ENCODE results near the gene PDE4D. TPM values are rescaled to one million over a fixed set of nuclear protein-coding genes. Genes with fewer than 3 reads are reported as not detected.

PDE4D gene
- total and polyA plus RNA-seq, 11 donors = 5.2 to 68.3 (median 42.1) TPM

DNA sequence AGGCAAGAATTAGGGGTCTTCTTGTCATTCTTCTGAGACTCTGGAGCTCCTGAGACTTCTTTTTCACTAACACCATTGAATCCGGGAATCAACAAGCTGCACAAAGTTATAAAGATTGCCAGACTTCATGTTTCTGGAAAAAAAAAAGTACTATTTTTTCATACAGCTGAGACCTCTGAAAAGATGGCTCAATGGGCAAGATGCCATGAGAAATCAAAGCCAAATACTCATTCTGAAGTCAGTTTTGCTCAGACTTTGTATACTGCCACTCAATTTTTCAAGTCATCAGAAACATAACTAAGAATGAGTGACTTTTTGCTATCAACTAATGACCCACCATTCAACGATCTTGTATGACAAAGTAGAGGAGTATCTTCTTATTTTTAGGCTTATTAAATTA, 798.7 kb downstream of the PDE4D start:
- H3K9me3 ChIP-seq = peaks cover 0 to 4% (median 0%) of the 10 kb centered on the region in 12 donors
- H3K4me1 ChIP-seq = peaks cover 0 to 8% (median 0%) of the 10 kb centered on the region in 12 donors
- peak overlapping the region in 1 of 12 donors; percentile 44 for H3K27ac ChIP-seq
- intact Hi-C loops (cut with DNase I) = no loop called here
- no peaks in the 10 kb centered on the region for H3K36me3 ChIP-seq
- TF ChIP-seq, protein P1, sequence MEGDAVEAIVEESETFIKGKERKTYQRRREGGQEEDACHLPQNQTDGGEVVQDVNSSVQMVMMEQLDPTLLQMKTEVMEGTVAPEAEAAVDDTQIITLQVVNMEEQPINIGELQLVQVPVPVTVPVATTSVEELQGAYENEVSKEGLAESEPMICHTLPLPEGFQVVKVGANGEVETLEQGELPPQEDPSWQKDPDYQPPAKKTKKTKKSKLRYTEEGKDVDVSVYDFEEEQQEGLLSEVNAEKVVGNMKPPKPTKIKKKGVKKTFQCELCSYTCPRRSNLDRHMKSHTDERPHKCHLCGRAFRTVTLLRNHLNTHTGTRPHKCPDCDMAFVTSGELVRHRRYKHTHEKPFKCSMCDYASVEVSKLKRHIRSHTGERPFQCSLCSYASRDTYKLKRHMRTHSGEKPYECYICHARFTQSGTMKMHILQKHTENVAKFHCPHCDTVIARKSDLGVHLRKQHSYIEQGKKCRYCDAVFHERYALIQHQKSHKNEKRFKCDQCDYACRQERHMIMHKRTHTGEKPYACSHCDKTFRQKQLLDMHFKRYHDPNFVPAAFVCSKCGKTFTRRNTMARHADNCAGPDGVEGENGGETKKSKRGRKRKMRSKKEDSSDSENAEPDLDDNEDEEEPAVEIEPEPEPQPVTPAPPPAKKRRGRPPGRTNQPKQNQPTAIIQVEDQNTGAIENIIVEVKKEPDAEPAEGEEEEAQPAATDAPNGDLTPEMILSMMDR (IDR thresholded peaks at IDR 0.05) = no peak
- 58 to 72% (median 70%) methylated on average over 2 of the region's 2 CpGs for WGBS, 4 donors
- ATAC-seq (peak in 1 of 4 donors; percentile 26), DNase-seq (no peak)
- no peaks in the 10 kb centered on the region for H3K27me3 ChIP-seq
- no peak overlapping the region for H3K4me3 ChIP-seq

DNA sequence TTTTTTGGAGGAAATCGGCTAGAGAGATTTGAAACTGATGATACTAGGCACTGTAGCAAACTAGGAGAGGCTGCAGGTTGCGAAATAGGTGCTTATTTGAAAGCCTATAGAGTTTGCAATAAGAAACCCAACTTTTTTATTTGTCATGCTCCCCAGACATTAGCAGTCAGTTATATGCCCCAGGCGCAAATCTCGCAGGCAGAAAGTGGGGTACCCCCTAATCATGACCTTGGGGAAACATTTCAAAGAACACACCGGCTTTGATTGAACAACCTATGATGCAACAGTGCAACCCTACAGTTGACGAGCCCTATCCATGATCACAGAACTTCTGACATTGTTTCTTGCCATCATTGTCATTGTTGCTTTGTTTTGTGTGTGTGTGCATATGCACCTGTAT, 800.2 kb downstream of the PDE4D start:
- H3K27ac ChIP-seq = peak overlapping the region in 2 of 12 donors; percentile 28 to 53

DNA sequence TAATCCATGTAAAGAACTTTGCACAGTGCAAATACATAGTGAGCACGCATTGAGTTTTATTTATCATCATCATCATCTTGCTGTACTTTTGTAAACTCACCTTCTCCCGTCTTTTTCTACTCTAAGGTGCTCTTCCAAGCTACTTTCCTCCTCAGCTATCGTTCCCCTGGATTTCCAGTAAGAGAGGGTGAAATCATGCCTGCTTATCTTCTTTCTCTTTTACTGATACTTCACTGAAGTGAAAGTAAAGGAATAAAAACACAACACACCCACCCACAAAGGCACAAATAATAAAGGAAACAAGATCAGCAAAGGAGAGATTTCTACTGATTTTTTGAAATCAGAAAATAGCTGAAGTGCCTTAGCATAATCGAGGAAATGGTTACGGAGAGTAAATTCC, 800.8 kb downstream of the PDE4D start:
- peak overlapping the region in 8 of 12 donors; percentile 4 to 45 (median 24) for H3K4me3 ChIP-seq
- no peak for ATAC-seq
- WGBS, 4 donors = 69 to 77% (median 73%) methylated on average over 5 of the region's 5 CpGs
- no peak for DNase-seq
- H3K27me3 ChIP-seq = no peaks in the 10 kb centered on the region
- H3K4me1 ChIP-seq = peaks cover 0 to 8% (median 0%) of the 10 kb centered on the region in 12 donors
- intact Hi-C loops (cut with DNase I) = no loop called here
- H3K27ac ChIP-seq = peak overlapping the region in 2 of 12 donors; percentile 28 to 53
- peaks cover 0 to 4% (median 0%) of the 10 kb centered on the region in 12 donors for H3K9me3 ChIP-seq
- no peak for TF ChIP-seq POLR2A (IDR thresholded peaks at IDR 0.05)
- TF ChIP-seq, protein P1 (IDR thresholded peaks at IDR 0.05) = no peak
- no peaks in the 10 kb centered on the region for H3K36me3 ChIP-seq

More for the DNA sequence above, 800.2 kb downstream of the PDE4D start:
- no peak for ATAC-seq
- intact Hi-C loops (cut with DNase I) = no loop called here
- Histone ChIP-seq H3K4me1 (peaks cover 0 to 8% (median 0%) of the 10 kb centered on the region in 12 donors), H3K36me3 (no peaks in the 10 kb centered on the region), H3K27me3 (no peaks in the 10 kb centered on the region), H3K4me3 (peak overlapping the region in 8 of 12 donors; percentile 4 to 45 (median 24)), H3K9me3 (peaks cover 0 to 4% (median 0%) of the 10 kb centered on the region in 12 donors)
- 90 to 95% (median 93%) methylated on average over 6 of the region's 6 CpGs for WGBS, 4 donors
- TF ChIP-seq, protein P1 (IDR thresholded peaks at IDR 0.05) = no peak
- TF ChIP-seq POLR2A (IDR thresholded peaks at IDR 0.05) = no peak
- no peak for DNase-seq

DNA sequence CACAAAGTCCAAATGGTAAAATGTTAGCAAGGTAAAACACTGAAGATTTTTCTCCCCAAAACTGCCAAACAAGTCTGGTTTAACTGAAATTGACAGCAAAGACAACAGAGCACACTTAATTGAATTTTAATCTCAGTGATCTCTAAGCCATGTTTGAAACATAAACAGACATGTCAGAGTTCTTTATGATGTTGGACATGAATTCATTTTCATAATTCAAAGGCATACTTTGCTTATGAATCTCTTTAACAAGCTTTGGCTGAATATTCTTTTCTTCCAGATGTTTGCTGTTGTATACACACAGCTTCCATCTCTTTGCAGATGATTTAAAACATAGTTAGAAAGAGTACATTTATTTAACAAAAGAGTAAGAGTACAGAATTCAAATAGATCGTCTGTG, 801.6 kb downstream of the PDE4D start:
- no peak overlapping the region for H3K4me3 ChIP-seq
- no peaks in the 10 kb centered on the region for H3K27me3 ChIP-seq
- intact Hi-C loops (cut with DNase I) = no loop called here
- 67 to 81% (median 73%) methylated on average over 1 of the region's 1 CpG for WGBS, 4 donors
- peaks cover 0 to 4% (median 0%) of the 10 kb centered on the region in 12 donors for H3K9me3 ChIP-seq
- no peak for ATAC-seq
- DNase-seq = no peak
- H3K36me3 ChIP-seq = no peaks in the 10 kb centered on the region
- peak overlapping the region in 1 of 12 donors; percentile 53 for H3K27ac ChIP-seq
- TF ChIP-seq POLR2A (IDR thresholded peaks at IDR 0.05) = no peak
- TF ChIP-seq, protein P1 (IDR thresholded peaks at IDR 0.05) = no peak
- H3K4me1 ChIP-seq = peaks cover 0 to 8% (median 0%) of the 10 kb centered on the region in 12 donors

Data from heart left ventricle (tissue), 16 donors.